Measurements from ENCODE around the gene PRKCSH. TPM values are rescaled to one million over a fixed set of nuclear protein-coding genes. Genes with fewer than 3 reads are reported as not detected.
"Not testable (repeated sequence)": the region's sequence is repeated elsewhere in the genome, so short reads cannot be mapped to it uniquely, and the experiment has no call there.

The PRKCSH gene
- total RNA-seq, 4 donors from 2014 or later, result 81.0 to 141 (median 98.7) TPM

DNA sequence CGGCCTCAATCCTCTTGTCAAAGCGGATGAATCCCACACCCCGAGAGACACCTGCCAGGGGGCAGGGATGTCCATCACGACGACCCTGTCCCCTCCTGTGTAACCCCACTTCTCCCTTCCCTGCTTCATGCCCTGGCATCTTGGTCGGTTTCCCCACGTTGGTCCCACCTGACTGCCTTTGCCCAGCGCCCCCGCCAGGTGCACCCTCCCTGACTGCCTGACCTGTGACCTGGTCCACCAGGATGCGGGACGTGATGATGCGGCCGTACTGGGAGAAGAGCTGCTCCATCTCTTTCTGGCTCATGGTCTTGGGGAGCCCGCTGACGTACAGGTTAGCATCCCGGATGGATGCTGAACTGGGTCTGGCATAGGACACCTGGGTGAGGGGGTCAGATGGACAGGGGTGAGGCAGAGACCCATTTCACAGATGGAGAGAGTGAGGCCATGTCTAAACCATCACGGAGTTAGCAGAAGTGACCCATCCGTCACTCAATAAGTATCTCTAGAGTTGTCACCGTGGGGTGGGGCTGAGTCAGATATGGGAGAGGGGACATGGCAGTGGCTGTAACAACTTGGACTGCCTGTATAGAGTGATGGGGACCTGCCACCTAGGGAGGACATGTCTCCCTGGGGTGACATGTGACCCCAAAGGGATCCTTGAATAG is 22.9 kb downstream of the PRKCSH start:
- TF ChIP-seq, protein P1, sequence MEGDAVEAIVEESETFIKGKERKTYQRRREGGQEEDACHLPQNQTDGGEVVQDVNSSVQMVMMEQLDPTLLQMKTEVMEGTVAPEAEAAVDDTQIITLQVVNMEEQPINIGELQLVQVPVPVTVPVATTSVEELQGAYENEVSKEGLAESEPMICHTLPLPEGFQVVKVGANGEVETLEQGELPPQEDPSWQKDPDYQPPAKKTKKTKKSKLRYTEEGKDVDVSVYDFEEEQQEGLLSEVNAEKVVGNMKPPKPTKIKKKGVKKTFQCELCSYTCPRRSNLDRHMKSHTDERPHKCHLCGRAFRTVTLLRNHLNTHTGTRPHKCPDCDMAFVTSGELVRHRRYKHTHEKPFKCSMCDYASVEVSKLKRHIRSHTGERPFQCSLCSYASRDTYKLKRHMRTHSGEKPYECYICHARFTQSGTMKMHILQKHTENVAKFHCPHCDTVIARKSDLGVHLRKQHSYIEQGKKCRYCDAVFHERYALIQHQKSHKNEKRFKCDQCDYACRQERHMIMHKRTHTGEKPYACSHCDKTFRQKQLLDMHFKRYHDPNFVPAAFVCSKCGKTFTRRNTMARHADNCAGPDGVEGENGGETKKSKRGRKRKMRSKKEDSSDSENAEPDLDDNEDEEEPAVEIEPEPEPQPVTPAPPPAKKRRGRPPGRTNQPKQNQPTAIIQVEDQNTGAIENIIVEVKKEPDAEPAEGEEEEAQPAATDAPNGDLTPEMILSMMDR (IDR thresholded peaks at IDR 0.05), result no peak
- TF ChIP-seq POLR2AphosphoS5 (IDR thresholded peaks at IDR 0.05), result no peak
- no peak for TF ChIP-seq POLR2A (IDR thresholded peaks at IDR 0.05; ENCODE audit: low read depth)
- TF ChIP-seq EP300 (IDR thresholded peaks at IDR 0.05), result no peak
- no peaks in the 10 kb centered on the region for H3K36me3 ChIP-seq
- intact Hi-C loops (cut with DNase I), result no loop called here
- peaks cover 0 to 41% (median 0%) of the 10 kb centered on the region in 4 donors for H3K27me3 ChIP-seq
- no peak overlapping the region for H3K4me3 ChIP-seq
- DNase-seq (ENCODE audit: extremely low spot score), result no peak
- no peak overlapping the region for H3K27ac ChIP-seq (replicated peaks in 1 of 4)
- H3K4me1 ChIP-seq, result no peaks in the 10 kb centered on the region
- no peaks in the 10 kb centered on the region for H3K9me3 ChIP-seq
- WGBS, result 88% methylated on average over 19 of the region's 19 CpGs

DNA sequence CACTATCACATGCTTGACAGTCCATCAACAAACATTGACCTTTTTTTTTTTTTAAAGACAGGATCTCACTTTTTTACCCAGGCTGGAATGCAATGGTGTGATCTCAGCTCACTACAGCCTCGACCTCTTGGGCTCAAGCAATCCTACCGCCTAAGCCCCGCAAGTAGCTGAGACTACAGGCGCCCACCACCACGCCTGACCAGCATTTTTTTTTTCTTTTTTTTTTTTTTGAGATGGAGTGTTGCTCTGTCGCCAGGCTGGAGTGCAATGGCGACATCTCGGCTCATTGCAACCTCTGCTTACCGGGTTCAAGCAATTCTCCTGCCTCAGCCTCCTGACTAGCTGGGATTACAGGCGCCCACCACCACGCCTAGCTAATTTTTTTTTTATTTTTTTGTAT is 23.5 kb downstream of the PRKCSH start:
- H3K4me1 ChIP-seq; H3K27ac ChIP-seq (replicated peaks in 1 of 4); intact Hi-C loops (cut with DNase I); H3K36me3 ChIP-seq; DNase-seq (ENCODE audit: extremely low spot score); H3K9me3 ChIP-seq; H3K4me3 ChIP-seq: not testable (repeated sequence)
- WGBS, result 75% methylated on average over 11 of the region's 11 CpGs
- peaks cover 0 to 36% (median 0%) of the 10 kb centered on the region in 4 donors for H3K27me3 ChIP-seq

DNA sequence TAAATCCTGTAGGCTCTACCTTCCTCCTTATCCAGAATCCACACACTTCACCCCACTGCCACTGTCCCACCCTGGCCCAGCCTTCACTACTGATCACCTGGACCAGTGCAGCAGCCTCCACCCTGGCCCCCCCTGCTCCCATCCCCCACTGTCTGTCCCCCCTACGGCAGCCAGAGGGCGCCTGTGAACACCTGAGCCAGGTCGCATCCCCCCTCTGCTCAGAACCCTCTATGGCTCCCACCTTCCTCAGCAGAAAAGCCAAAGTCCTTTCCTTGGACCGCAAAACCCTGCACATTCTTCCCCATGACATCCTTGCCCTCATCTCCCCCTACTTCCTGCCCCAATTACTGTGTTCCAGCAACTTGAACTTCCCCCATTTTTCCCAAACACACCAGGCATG is 24.8 kb downstream of the PRKCSH start:
- Histone ChIP-seq H3K4me1 (no peaks in the 10 kb centered on the region), H3K9me3 (no peaks in the 10 kb centered on the region), H3K27me3 (peaks cover 0 to 33% (median 0%) of the 10 kb centered on the region in 4 donors), H3K4me3 (no peak overlapping the region), H3K27ac (replicated peaks in 1 of 4) (no peak overlapping the region), H3K36me3 (no peaks in the 10 kb centered on the region)
- 63% methylated on average over 4 of the region's 4 CpGs for WGBS
- intact Hi-C loops (cut with DNase I), result no loop called here
- TF ChIP-seq, protein P1 (IDR thresholded peaks at IDR 0.05), result no peak
- TF ChIP-seq POLR2AphosphoS5 (IDR thresholded peaks at IDR 0.05) (no peak), EP300 (IDR thresholded peaks at IDR 0.05) (no peak), POLR2A (IDR thresholded peaks at IDR 0.05; ENCODE audit: low read depth) (no peak)
- DNase-seq (ENCODE audit: extremely low spot score), result no peak

DNA sequence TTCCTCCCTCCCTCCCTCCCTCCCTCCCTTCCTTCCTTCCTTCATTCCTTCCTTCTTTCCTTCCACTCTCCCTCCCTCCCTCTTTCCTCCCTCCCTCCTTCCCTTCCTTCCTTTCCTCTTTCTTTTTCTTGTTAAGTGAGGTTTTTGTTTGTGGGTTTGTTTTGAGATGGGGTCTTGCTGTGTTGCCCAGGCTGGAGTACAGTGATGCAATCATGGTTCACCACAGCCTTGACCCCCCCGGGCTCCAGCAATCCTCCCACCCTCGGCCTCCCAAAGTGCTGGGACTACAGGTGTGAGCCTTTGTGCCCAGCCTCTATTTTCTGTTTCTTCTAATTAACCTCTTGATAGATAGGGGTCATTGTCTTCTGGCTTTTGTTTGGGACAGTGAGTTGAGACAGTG is 26.0 kb downstream of the PRKCSH start:
- H3K4me1 ChIP-seq, result no peaks in the 10 kb centered on the region
- no peak for DNase-seq (ENCODE audit: extremely low spot score)
- H3K9me3 ChIP-seq, result no peaks in the 10 kb centered on the region
- no peak overlapping the region for H3K27ac ChIP-seq (replicated peaks in 1 of 4)
- H3K4me3 ChIP-seq, result no peak overlapping the region
- no peaks in the 10 kb centered on the region for H3K36me3 ChIP-seq
- intact Hi-C loops (cut with DNase I), result no loop called here
- 76% methylated on average over 2 of the region's 2 CpGs for WGBS
- H3K27me3 ChIP-seq, result peaks cover 0 to 46% (median 0%) of the 10 kb centered on the region in 4 donors
- TF ChIP-seq POLR2A (IDR thresholded peaks at IDR 0.05; ENCODE audit: low read depth), result no peak
- no peak for TF ChIP-seq EP300 (IDR thresholded peaks at IDR 0.05)
- TF ChIP-seq, protein P1 (IDR thresholded peaks at IDR 0.05), result no peak
- no peak for TF ChIP-seq POLR2AphosphoS5 (IDR thresholded peaks at IDR 0.05)

DNA sequence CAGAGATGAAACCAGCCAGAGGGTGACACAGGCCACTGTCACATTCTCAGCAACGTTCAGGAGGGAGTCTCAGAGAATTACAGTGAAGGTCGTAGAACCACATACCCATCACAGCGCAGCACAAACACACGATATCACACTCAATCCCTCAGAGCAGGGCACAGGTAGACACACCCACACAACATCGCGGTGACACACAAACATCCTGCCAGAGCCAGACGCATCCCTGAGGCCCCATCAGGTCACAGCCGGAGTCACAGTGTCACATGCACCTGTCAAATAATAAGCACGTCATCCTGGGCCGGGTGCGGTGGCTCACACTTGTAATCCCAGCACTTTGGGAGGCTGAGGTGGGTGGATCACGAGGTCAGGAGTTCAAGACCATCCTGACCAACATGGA is 28.0 kb downstream of the PRKCSH start:
- Histone ChIP-seq H3K9me3 (no peaks in the 10 kb centered on the region), H3K4me3 (no peak overlapping the region), H3K36me3 (no peaks in the 10 kb centered on the region), H3K27me3 (peaks cover 0 to 40% (median 0%) of the 10 kb centered on the region in 4 donors), H3K4me1 (no peaks in the 10 kb centered on the region), H3K27ac (replicated peaks in 1 of 4) (no peak overlapping the region)
- 83% methylated on average over 10 of the region's 12 CpGs for WGBS
- no peak for DNase-seq (ENCODE audit: extremely low spot score)
- TF ChIP-seq, protein P1 (IDR thresholded peaks at IDR 0.05), result no peak
- no peak for TF ChIP-seq POLR2AphosphoS5 (IDR thresholded peaks at IDR 0.05)
- no peak for TF ChIP-seq EP300 (IDR thresholded peaks at IDR 0.05)
- no peak for TF ChIP-seq POLR2A (IDR thresholded peaks at IDR 0.05; ENCODE audit: low read depth)
- intact Hi-C loops (cut with DNase I), result no loop called here

Data from esophagus muscularis mucosa (tissue), 4 donors.